HG02884 (cell line): ENCODE results near the gene ZNF442.
"Not testable (repeated sequence)": the region's sequence is repeated elsewhere in the genome, so short reads cannot be mapped to it uniquely, and the experiment has no call there.

Source experiments
- ATAC-seq: cut with Tn5 transposase; IDR thresholded peaks from one replicate; pipeline ENCODE4 v1.9.1; 2021; ENCODE audit warnings: mild to moderate bottlenecking, moderate library complexity; ENCODE audit not compliant: unreplicated experiment

Gene ZNF442

GRCh38 chr19:12365236-12366162, at the start of gene ZNF442:
Gene ZNF442, minus strand, starts transcription at chr19:12365683. Its CDS starts 2,052 bp downstream, at chr19:12363631.
- ATAC-seq, result peak; percentile 84

- no peak for ATAC-seq
These were observed 46.4 kb upstream of the ZNF442 start for GRCh38 chr19:12411893-12412292.

- ATAC-seq, result peak; percentile 80
These were observed 35.4 kb upstream of the ZNF442 start, which contains the start of gene ZNF799 for GRCh38 chr19:12400633-12401502. Gene ZNF799, minus strand, starts transcription at chr19:12401271. Its CDS starts 201 bp downstream, at chr19:12401070.

GRCh38 chr19:12399901-12400632, 34.6 kb upstream of the ZNF442 start:
- ATAC-seq, result peak; percentile 25

GRCh38 chr19:12391148-12391547, 25.7 kb upstream of the ZNF442 start:
- ATAC-seq, result not testable (repeated sequence)

- ATAC-seq, result not testable (repeated sequence)
These were observed 20.9 kb upstream of the ZNF442 start for GRCh38 chr19:12386365-12386764.

GRCh38 chr19:12380444-12380737, 14.9 kb upstream of the ZNF442 start:
- no peak for ATAC-seq

GRCh38 chr19:12379732-12380443, 14.4 kb upstream of the ZNF442 start:
- no peak for ATAC-seq

GRCh38 chr19:12374026-12374425, 8.5 kb upstream of the ZNF442 start:
- no peak for ATAC-seq

GRCh38 chr19:12364391-12365235, 870 bp downstream of the ZNF442 start:
- no peak for ATAC-seq

GRCh38 chr19:12362236-12362635, 3.2 kb downstream of the ZNF442 start:
- not testable (repeated sequence) for ATAC-seq

- ATAC-seq, result no peak
These were observed 12.1 kb downstream of the ZNF442 start for GRCh38 chr19:12353375-12353774.

- ATAC-seq, result no peak
These were observed 14.6 kb downstream of the ZNF442 start for GRCh38 chr19:12350890-12351197.

GRCh38 chr19:12350185-12350889, 15.1 kb downstream of the ZNF442 start:
- ATAC-seq, result no peak

- no peak for ATAC-seq
These were observed 18.6 kb downstream of the ZNF442 start for GRCh38 chr19:12346896-12347295.

GRCh38 chr19:12345197-12345596, 20.3 kb downstream of the ZNF442 start:
- ATAC-seq, result no peak

- ATAC-seq, result peak; percentile 85
These were observed 32.0 kb downstream of the ZNF442 start, which contains the start of gene ZNF563 for GRCh38 chr19:12333162-12334159. Gene ZNF563, minus strand, starts transcription at chr19:12333633. Its CDS starts 151 bp downstream, at chr19:12333482.
